ENCODE results near the gene RANBP17.

RANBP17 gene

DNA sequence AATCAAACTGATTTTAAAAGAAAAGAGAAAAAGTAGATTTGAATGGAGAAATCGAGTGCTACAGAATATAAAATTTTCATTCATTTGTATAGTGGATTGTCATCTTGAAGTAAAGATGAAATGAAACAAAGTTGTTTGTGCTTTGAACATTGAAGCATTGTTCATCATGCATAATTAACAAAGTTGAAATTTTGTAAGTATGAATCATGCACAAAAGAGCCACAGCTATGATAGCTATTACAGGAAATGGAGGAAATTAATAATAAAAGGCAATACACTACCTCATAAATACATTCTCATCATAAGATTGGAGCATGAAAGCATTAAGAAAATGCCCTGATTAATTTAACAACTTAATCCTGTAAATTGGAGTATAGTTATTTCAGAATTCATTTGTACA is 293.8 kb downstream of the RANBP17 start:
- TF ChIP-seq, protein P1, sequence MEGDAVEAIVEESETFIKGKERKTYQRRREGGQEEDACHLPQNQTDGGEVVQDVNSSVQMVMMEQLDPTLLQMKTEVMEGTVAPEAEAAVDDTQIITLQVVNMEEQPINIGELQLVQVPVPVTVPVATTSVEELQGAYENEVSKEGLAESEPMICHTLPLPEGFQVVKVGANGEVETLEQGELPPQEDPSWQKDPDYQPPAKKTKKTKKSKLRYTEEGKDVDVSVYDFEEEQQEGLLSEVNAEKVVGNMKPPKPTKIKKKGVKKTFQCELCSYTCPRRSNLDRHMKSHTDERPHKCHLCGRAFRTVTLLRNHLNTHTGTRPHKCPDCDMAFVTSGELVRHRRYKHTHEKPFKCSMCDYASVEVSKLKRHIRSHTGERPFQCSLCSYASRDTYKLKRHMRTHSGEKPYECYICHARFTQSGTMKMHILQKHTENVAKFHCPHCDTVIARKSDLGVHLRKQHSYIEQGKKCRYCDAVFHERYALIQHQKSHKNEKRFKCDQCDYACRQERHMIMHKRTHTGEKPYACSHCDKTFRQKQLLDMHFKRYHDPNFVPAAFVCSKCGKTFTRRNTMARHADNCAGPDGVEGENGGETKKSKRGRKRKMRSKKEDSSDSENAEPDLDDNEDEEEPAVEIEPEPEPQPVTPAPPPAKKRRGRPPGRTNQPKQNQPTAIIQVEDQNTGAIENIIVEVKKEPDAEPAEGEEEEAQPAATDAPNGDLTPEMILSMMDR (IDR thresholded peaks at IDR 0.05; ENCODE audit: control insufficient read depth, insufficient read depth, low read depth, low read length, missing control alignments) = no peak
- no peak overlapping the region for H3K4me3 ChIP-seq (ENCODE audit: control insufficient read depth, low read depth, low read length)
- no peak for DNase-seq (ENCODE audit: low read depth)

DNA sequence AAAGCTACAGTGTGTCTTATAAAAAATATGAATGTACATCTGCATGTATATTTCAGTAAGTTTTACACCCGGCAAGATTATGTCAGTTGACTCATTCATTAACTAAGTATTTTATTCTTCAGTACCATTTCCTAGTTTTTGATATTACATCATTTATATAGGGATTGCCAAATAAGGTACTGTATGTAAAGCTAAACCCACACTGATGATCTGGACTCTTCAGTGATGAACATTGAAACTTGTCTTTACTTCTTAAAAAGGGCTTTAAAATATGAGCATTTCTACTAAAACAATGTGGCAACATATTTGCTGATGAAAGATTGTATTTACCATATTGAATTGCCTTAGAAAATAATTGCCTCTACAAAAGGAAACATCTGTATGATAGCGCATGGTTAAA is 295.5 kb downstream of the RANBP17 start:
- no peak for DNase-seq (ENCODE audit: low read depth)
- no peak overlapping the region for H3K4me3 ChIP-seq (ENCODE audit: control insufficient read depth, low read depth, low read length)

DNA sequence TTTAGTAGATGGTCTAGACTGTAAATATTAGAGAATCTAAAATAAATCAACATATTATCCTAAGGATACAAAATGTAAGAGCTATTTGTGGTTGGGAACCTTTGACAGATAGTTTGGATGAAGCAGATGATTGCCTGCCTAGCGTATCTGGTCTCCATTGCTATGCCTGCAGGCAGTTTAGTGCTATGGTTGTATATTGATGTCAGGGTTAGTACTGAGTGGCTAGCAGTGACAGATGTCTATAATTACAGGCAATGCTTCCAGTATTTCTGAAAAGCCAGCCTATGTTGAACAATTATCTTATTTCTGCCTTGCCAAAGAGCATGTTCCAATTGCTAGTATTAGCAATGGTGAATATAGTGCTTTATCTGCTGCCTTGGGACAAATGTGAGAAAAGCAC is 296.0 kb downstream of the RANBP17 start:
- H3K4me3 ChIP-seq (ENCODE audit: control insufficient read depth, low read depth, low read length) = no peak overlapping the region
- TF ChIP-seq, protein P1 (IDR thresholded peaks at IDR 0.05; ENCODE audit: control insufficient read depth, insufficient read depth, low read depth, low read length, missing control alignments) = no peak
- no peak for DNase-seq (ENCODE audit: low read depth)

More for the DNA sequence above, 295.5 kb downstream of the RANBP17 start:
- TF ChIP-seq, protein P1 (IDR thresholded peaks at IDR 0.05; ENCODE audit: control insufficient read depth, insufficient read depth, low read depth, low read length, missing control alignments) = no peak

DNA sequence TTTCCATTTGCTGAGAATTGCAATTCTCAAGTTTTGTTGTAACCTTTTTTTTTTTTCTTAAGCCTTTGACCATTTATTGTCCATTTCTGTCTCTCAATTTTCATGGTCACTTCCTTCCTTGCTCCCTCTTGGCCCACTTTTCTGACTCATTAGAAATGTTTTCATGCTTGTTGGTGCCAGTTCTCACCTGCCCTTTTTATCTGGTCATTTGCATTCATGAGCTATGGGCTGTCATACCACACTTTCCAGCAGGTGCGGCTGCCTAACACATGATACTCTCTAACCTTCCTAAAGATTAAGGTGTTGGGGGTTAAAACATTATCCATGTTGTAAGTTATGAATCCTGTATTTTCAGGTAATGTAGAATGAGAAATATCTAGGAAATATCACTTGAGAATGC is 296.8 kb downstream of the RANBP17 start:
- TF ChIP-seq, protein P1 (IDR thresholded peaks at IDR 0.05; ENCODE audit: control insufficient read depth, insufficient read depth, low read depth, low read length, missing control alignments) = no peak
- no peak overlapping the region for H3K4me3 ChIP-seq (ENCODE audit: control insufficient read depth, low read depth, low read length)
- no peak for DNase-seq (ENCODE audit: low read depth)

DNA sequence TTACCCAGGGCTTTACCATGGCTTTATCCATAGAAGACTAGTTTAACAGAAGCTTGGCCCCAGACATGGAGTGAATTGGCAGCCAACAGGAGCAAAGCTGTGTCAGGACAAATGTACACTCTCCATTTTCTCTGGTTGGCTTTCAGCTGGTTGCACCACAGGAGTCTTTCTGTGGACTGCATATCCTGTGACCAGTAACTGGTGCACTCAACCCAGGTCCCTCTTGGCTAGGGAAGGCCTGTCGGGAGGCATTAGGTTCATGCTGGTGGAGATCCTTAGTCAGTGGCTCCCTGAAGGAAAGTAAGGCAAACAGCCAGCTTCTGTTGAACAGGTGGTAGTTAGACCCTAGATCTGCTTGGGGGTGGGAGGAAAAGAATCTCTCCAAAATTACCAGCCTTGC is 300.3 kb downstream of the RANBP17 start:
- DNase-seq (ENCODE audit: low read depth) = no peak
- TF ChIP-seq, protein P1 (IDR thresholded peaks at IDR 0.05; ENCODE audit: control insufficient read depth, insufficient read depth, low read depth, low read length, missing control alignments) = no peak
- H3K4me3 ChIP-seq (ENCODE audit: control insufficient read depth, low read depth, low read length) = no peak overlapping the region

DNA sequence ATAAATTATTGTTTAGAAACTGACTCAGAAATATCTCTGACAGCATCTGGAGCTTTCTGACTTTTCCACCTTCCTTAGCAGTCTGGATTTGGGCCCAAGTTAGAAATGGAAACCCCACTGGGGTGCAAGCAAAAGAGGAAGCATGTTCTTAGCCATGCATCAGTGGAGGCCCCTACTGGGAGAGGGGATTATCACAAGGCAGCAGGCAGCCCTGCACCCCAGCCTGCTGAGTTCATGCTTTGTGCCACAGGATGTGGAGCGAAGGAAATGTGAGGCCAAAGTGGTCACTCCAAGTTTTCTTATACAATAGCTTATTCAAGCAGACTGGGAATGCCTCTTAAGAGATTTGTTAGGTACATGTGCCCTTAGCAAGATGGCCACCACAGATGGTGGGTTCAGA is 300.8 kb downstream of the RANBP17 start:
- no peak for DNase-seq (ENCODE audit: low read depth)
- TF ChIP-seq, protein P1 (IDR thresholded peaks at IDR 0.05; ENCODE audit: control insufficient read depth, insufficient read depth, low read depth, low read length, missing control alignments) = peak; percentile 50
- no peak overlapping the region for H3K4me3 ChIP-seq (ENCODE audit: control insufficient read depth, low read depth, low read length)

DNA sequence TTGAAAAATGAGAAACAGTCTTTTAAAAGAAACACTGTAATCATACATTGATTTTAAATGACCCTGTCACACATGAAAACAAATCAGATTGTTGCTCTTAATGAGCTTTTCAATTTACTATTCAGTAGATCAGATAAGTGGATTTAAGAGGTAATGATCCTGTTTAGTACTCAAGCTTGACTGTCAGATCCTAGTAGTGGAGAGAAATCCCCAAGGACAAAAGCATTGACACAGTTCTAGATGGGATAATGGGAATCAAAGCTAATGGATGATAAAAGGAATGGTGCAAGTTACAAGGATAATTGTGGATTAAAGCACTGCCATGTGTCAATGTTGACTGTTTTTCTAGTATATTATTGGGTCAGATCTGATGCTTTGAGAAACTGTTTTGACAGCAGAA is 304.9 kb downstream of the RANBP17 start:
- DNase-seq (ENCODE audit: low read depth) = no peak
- TF ChIP-seq, protein P1 (IDR thresholded peaks at IDR 0.05; ENCODE audit: control insufficient read depth, insufficient read depth, low read depth, low read length, missing control alignments) = no peak
- no peak overlapping the region for H3K4me3 ChIP-seq (ENCODE audit: control insufficient read depth, low read depth, low read length)
